ENCODE measurements around the gene CEP41.

CEP41 gene

GRCh38 chr7:130401101-130401500 is 39.7 kb downstream of the CEP41 start:
- DNase-seq (ENCODE audit: low read depth): no peak
- TF ChIP-seq CTCF (IDR thresholded peaks at IDR 0.05; ENCODE audit: low read depth, low read length) (no peak), MAX (IDR thresholded peaks at IDR 0.05; ENCODE audit: low read depth, low read length) (no peak), MYC (IDR thresholded peaks at IDR 0.05; ENCODE audit: low read depth, low read length) (no peak), POLR2A (IDR thresholded peaks at IDR 0.05; ENCODE audit: extremely low read depth, insufficient read length) (no peak)
- no peak overlapping the region for H3K4me3 ChIP-seq (ENCODE audit: low read depth, low read length)

- no peak for DNase-seq (ENCODE audit: low read depth)
- no peak for TF ChIP-seq POLR2A (IDR thresholded peaks at IDR 0.05; ENCODE audit: extremely low read depth, insufficient read length)
- no peak for TF ChIP-seq CTCF (IDR thresholded peaks at IDR 0.05; ENCODE audit: low read depth, low read length)
- no peak for TF ChIP-seq MYC (IDR thresholded peaks at IDR 0.05; ENCODE audit: low read depth, low read length)
- TF ChIP-seq MAX (IDR thresholded peaks at IDR 0.05; ENCODE audit: low read depth, low read length): no peak
- H3K4me3 ChIP-seq (ENCODE audit: low read depth, low read length): no peak overlapping the region
Observed at GRCh38 chr7:130400120-130400572, 40.7 kb downstream of the CEP41 start.

GRCh38 chr7:130398526-130399090 is 42.2 kb downstream of the CEP41 start:
- no peak overlapping the region for H3K4me3 ChIP-seq (ENCODE audit: low read depth, low read length)
- DNase-seq (ENCODE audit: low read depth): no peak
- TF ChIP-seq CTCF (IDR thresholded peaks at IDR 0.05; ENCODE audit: low read depth, low read length) (no peak), MYC (IDR thresholded peaks at IDR 0.05; ENCODE audit: low read depth, low read length) (no peak), POLR2A (IDR thresholded peaks at IDR 0.05; ENCODE audit: extremely low read depth, insufficient read length) (no peak), MAX (IDR thresholded peaks at IDR 0.05; ENCODE audit: low read depth, low read length) (no peak)

- no peak overlapping the region for H3K4me3 ChIP-seq (ENCODE audit: low read depth, low read length)
- no peak for DNase-seq (ENCODE audit: low read depth)
- no peak for TF ChIP-seq POLR2A (IDR thresholded peaks at IDR 0.05; ENCODE audit: extremely low read depth, insufficient read length)
- TF ChIP-seq CTCF (IDR thresholded peaks at IDR 0.05; ENCODE audit: low read depth, low read length): no peak
- no peak for TF ChIP-seq MAX (IDR thresholded peaks at IDR 0.05; ENCODE audit: low read depth, low read length)
- no peak for TF ChIP-seq MYC (IDR thresholded peaks at IDR 0.05; ENCODE audit: low read depth, low read length)
Observed at GRCh38 chr7:130397758-130398073, 43.1 kb downstream of the CEP41 start.

- no peak for TF ChIP-seq POLR2A (IDR thresholded peaks at IDR 0.05; ENCODE audit: extremely low read depth, insufficient read length)
- no peak for TF ChIP-seq MAX (IDR thresholded peaks at IDR 0.05; ENCODE audit: low read depth, low read length)
- TF ChIP-seq CTCF (IDR thresholded peaks at IDR 0.05; ENCODE audit: low read depth, low read length): no peak
- no peak overlapping the region for H3K4me3 ChIP-seq (ENCODE audit: low read depth, low read length)
- DNase-seq (ENCODE audit: low read depth): no peak
Observed at GRCh38 chr7:130397051-130397757, 43.6 kb downstream of the CEP41 start.
